ENCODE measurements around the gene TACC3. TPM values are rescaled to one million over a fixed set of nuclear protein-coding genes. Genes with fewer than 3 reads are reported as not detected.

The TACC3 gene
- total RNA-seq, 1 donor from 2014 or later, result 40.1 TPM

DNA sequence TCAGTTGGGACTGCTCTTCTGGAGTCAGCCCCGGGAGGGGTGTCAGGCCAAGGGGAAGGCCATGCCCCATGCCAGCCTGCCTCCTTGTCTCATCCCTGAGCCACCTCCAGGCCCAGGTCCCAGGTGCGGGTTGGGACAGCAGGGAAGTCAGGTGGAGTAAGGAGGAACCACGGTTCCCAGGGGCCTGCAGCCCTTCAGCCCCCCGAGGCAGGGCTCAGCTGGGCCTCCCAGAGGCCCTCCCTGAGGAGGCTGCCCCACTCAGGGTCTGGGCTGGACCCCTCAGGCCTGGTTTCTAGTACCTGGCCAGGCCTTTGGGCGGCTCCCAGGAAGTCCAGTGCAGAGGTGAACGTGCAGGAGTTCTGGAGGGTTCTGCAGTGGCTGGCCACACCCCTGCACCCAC lies 48.4 kb downstream of the TACC3 start:
- DNase-seq (ENCODE audit: extremely low read depth, low read depth, low spot score), result no peak

DNA sequence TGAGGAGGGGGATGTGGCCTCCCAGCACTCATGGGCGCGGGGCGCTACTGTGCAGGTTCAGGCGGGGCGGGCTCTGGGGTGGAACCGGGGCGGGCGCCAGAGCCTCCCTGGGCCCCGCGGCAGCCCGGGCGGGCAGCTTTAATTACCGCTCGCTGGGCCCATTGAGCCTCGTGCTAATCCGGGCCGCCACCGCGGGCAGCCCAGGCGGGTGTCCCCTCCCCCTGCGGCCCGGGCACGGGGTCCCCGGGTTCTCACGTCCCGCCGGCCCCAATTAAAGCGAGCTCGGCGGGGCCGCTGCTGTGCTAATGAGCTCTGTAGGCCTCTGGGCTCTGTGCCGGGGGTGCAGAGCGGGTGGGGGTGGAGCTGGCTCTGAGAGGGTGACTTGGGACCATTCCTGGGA lies 48.9 kb downstream of the TACC3 start:
- DNase-seq (ENCODE audit: extremely low read depth, low read depth, low spot score), result no peak

- DNase-seq (ENCODE audit: extremely low read depth, low read depth, low spot score), result no peak
Measured at GRCh38 chr4:1770791-1771231, 49.5 kb downstream of the TACC3 start.

- no peak for DNase-seq (ENCODE audit: extremely low read depth, low read depth, low spot score)
Measured at GRCh38 chr4:1771555-1772305, 50.4 kb downstream of the TACC3 start.

- no peak for DNase-seq (ENCODE audit: extremely low read depth, low read depth, low spot score)
Measured at GRCh38 chr4:1772853-1773538, 51.7 kb downstream of the TACC3 start.

DNA sequence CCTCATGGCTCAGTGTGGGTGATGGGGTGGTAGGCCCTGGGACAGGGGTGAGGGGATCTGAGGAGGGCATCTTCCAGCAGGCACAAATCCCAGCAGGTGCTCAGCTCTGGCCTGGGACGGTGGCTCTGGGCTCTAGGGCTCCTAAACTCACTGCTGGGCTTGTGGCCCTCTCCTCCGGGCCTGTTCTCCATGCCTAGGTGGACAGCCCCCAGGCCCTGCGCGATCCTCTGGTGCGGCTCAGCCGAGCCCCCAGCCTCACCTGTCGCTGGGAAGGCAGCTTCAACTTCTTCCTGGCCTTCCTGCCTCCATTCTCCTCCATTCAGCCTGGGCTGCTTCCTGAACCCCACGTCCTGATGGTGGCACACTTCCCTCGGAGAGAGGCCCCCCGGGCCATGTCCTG lies 52.4 kb downstream of the TACC3 start:
- DNase-seq (ENCODE audit: extremely low read depth, low read depth, low spot score), result no peak

- DNase-seq (ENCODE audit: extremely low read depth, low read depth, low spot score), result no peak
Measured at GRCh38 chr4:1775731-1776500, 54.6 kb downstream of the TACC3 start.

GRCh38 chr4:1776521-1777161 lies 55.3 kb downstream of the TACC3 start:
- DNase-seq (ENCODE audit: extremely low read depth, low read depth, low spot score), result no peak

DNA sequence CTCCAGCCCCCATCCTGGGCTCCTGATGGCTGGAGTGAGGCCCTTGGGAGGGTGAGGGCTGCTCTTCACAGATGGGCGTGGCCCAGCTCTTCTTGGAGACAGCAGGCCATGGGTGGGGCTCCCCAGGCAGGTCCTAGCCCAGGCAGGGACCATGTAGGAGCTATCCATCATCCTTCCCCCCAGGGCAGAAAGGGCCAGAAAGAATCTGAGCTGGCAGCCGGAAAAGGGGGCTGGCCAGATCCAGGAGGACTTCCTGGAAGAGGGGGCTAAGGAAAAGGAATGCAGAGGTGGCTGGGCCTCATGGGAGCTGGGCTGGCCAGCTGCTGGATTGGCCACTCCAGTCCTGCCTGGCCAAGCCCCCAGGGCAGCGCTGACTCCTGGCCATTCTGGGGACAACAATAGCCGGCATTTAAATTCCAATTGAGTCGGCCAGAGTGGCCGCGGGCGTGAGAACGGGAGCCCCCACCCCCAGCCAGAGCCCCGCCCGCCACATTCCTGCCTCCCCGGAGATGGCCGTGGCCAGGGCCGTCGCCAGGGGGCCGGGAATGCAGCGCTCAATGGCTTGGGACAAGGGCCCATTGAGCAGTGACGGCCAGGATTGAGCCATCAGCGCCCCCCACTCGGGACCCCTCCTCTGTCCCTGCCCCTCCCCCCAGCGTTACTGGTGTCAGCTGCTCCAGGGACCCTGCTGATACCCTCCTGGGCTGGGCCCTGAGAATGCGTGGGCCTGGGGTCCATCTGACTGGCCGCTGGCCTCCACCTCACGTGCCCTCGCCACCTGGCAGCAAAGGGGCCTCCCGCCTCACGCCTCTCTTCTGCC lies 56.7 kb downstream of the TACC3 start:
- no peak for DNase-seq (ENCODE audit: extremely low read depth, low read depth, low spot score)

GRCh38 chr4:1778642-1779392 lies 57.5 kb downstream of the TACC3 start:
- DNase-seq (ENCODE audit: extremely low read depth, low read depth, low spot score), result no peak

DNA sequence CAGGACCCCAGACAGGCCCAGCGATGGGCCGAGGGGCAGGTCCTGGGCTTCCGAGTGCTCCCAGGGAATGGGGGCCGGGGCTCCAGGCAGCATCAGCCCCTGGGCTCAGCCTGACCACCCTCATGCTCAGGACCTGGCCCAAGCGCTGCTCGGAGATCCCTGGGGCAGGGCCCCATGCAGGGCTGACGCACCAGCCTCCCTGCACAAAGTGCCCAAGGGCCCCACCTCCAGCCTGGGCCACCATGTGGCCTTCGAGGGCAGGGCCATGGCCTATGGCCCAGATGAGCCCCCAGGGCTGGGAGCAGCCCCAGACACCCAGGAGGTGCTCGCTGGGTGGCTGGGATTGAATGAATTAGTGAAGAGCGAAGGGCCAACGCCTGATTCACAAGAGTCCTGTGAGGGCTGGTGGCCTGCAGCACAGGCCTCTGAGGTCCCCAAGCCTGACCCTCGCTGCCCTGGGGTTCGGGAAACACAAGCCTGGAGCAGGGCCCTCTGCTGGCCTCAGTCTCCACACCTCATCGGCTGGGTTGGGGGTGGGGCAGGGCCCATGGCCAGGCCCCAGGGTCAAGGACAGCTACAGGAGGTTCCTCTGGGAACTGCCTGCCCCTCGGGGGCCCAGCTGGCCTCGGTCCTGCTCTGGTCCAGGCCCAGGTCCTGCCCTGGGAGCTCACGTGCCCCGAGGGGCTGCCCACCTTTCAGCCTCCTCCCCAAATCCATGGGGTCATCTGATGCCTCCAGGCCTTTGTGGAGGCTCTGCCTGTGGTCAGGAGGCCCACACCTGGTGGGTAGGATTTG lies 58.5 kb downstream of the TACC3 start:
- DNase-seq (ENCODE audit: extremely low read depth, low read depth, low spot score), result no peak

GRCh38 chr4:1780435-1780834 lies 59.1 kb downstream of the TACC3 start:
- DNase-seq (ENCODE audit: extremely low read depth, low read depth, low spot score), result no peak

DNA sequence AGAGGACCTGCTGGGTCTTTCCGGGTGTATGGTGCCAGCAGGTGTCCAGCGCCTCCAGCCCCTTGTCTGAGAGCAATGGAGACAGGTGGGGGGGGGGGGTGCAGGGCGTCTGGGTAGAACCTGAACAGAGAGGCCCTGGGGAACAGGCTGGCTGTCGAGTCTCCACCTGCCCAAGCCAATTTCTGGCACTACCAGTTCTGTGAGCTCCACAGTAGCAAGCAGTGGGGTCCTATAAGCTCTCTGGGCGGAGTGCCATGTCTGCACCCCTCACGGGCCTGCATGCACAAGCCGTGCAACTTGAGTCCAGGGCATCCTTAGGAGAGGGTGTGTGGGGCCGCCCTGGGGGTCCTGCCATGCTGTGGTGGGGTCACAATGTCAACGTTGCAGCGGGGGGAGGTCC lies 61.7 kb downstream of the TACC3 start:
- no peak for DNase-seq (ENCODE audit: extremely low read depth, low read depth, low spot score)

- DNase-seq (ENCODE audit: extremely low read depth, low read depth, low spot score), result no peak
Measured at GRCh38 chr4:1783970-1784369, 62.6 kb downstream of the TACC3 start.

GRCh38 chr4:1784395-1784788 lies 63.1 kb downstream of the TACC3 start:
- DNase-seq (ENCODE audit: extremely low read depth, low read depth, low spot score), result no peak

DNA sequence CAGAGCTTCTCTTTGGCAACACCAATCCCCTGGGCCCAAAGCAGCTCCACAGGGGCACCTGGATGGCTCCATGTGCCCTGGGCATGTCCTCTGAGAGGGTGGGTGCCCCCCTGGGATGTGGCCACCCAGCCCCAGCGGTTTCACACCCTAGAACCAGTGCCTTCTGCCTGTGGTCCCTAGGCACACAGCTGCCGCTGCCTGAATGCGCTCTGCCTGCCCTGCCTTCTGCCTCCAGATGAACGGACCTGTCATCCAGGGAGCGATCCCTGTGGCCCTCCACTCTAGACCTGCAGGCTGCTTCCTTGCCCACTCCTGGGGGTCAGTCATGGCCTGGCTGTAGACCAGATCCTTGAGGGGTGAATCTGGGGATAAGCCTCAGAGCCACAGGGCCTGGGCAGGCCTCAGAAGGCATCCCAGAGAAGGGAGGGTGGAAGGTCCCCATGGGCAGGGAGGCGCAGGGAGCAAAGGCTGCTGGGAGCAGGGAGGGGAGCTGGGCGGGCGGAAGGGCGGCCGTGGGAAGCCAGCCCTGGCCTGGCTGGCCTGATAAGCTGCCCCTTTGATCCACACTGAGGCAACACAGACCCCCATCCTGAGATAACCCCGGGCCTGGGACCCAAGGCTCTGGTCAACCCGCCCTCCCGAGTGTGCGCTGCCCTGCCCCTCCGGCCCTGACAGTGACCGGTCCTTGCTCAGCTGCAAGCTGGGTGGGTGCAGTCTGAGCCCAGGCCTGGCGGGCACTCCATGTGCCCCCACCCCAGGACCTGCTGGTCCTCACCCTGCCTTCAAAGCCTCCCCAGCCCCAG lies 63.7 kb downstream of the TACC3 start:
- no peak for DNase-seq (ENCODE audit: extremely low read depth, low read depth, low spot score)

DNA sequence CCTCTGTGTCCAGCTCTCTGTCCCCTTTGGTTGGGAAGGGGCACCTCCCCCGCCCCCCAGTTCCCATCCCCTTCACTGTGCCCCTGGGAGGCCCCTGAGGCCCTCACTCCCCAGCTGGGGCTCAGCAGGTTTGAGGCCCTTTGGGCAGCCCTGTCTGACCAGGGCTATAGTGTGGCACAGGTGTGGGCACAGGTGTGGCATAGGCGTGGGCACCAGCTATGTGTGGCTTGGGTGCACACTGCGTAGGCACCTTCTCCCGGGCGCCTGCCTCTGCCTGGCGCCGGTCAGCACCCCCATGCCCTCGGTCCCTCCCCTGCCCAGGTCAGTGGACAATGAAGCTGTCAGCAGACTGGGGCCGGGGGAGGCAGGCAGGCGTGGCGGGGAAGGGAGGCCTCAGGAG lies 64.3 kb downstream of the TACC3 start:
- no peak for DNase-seq (ENCODE audit: extremely low read depth, low read depth, low spot score)

All from glomerular endothelial cell (primary cell).